ENCODE data around the gene PACS2.

GRCh38 chr14:105433161-105433605, 118.6 kb downstream of the PACS2 start:
- TF ChIP-seq, protein P1, sequence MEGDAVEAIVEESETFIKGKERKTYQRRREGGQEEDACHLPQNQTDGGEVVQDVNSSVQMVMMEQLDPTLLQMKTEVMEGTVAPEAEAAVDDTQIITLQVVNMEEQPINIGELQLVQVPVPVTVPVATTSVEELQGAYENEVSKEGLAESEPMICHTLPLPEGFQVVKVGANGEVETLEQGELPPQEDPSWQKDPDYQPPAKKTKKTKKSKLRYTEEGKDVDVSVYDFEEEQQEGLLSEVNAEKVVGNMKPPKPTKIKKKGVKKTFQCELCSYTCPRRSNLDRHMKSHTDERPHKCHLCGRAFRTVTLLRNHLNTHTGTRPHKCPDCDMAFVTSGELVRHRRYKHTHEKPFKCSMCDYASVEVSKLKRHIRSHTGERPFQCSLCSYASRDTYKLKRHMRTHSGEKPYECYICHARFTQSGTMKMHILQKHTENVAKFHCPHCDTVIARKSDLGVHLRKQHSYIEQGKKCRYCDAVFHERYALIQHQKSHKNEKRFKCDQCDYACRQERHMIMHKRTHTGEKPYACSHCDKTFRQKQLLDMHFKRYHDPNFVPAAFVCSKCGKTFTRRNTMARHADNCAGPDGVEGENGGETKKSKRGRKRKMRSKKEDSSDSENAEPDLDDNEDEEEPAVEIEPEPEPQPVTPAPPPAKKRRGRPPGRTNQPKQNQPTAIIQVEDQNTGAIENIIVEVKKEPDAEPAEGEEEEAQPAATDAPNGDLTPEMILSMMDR (IDR thresholded peaks at IDR 0.05), result no peak
- no peak for TF ChIP-seq EP300 (IDR thresholded peaks at IDR 0.05)
